HFFc6 (cell line): ENCODE results near the gene FABP6. TPM values are rescaled to one million over a fixed set of nuclear protein-coding genes. Genes with fewer than 3 reads are reported as not detected.

Source experiments
- DNase-seq: peaks from one replicate; pipeline ENCODE4 v3.0.0-alpha.2; 2018
- H3K27ac Mint-ChIP-seq: 2 replicates; pipeline ENCODE4 v1.8.0; 2020; ENCODE audit warnings: mild to moderate bottlenecking, mixed read lengths
- H3K27me3 Mint-ChIP-seq: 2 replicates; pipeline ENCODE4 v1.8.0; 2021; ENCODE audit warnings: mild to moderate bottlenecking, moderate library complexity, mixed read lengths; ENCODE audit not compliant: insufficient read depth
- H3K36me3 Mint-ChIP-seq: 2 replicates; pipeline ENCODE4 v1.8.0; 2021; ENCODE audit warnings: low read depth, mixed read lengths
- H3K4me1 Mint-ChIP-seq: 2 replicates; pipeline ENCODE4 v1.8.0; 2020; ENCODE audit warnings: low read depth, mixed read lengths
- H3K4me3 Mint-ChIP-seq: 2 replicates; pipeline ENCODE4 v1.8.0; 2020; ENCODE audit warnings: mild to moderate bottlenecking, moderate library complexity, mixed read lengths
- H3K9me3 Mint-ChIP-seq: 2 replicates; pipeline ENCODE4 v1.8.0; 2020; ENCODE audit warnings: mild to moderate bottlenecking, mixed read lengths
- CTCF ChIP-seq: fragments of 200-600 bp; sonication (generic); IDR thresholded peaks from 2 replicates; pipeline ENCODE4 v1.5.0; 2021; ENCODE audit warnings: antibody characterized with exemption, mild to moderate bottlenecking
- long read RNA-seq: library from polyadenylated mRNA; unstranded; transcript quantifications from one replicate; pipeline ENCODE4 v2.0.0, GENCODE V29; 2019
- total RNA-seq, 6 experiments: library from RNA; stranded (reverse); fragmentation: NEBNext Ultra II Directional; extraction: Animal tissue kit (Norgen Biotek cat#: 25700); gene quantifications; 2 replicates in 1 of 6; 3 replicates in 5 of 6; pipeline ENCODE4 v1.2.3, GENCODE V29; 2021

The FABP6 gene, protein sequence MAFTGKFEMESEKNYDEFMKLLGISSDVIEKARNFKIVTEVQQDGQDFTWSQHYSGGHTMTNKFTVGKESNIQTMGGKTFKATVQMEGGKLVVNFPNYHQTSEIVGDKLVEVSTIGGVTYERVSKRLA
- total RNA-seq = not detected
- long read RNA-seq = 0 reads

DNA sequence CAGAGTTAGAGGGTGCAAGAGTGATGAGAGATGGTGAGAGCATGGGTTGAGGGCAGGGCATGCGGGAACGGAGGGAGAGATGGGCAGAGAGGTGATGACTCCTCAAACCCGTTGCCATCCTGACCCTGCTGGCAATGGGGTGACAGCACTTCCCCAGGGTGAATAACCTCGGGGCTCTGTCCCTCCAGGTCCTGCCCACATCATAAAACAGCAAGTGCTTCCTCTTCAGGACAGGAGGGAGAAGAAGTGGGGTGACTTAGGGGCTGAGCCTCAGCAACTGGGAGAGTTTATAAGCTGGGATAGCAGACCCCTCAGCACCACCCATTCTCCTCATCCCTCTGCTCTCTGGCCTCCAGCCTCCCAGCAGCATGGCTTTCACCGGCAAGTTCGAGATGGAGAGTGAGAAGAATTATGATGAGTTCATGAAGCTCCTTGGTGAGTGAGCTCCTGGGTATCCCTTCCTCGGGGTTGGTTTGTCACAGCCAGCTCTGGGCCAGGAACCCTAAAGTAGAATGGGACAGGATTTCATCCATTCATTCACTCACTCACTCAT, at the start of gene FABP6:
TSS of gene FABP6 (plus strand) at position 317 of the 553 bp plus-strand sequence. CDS start at position 369, 52 bp downstream.
- no peaks in the 10 kb centered on the region for H3K9me3 Mint-ChIP-seq
- no peak for TF ChIP-seq CTCF
- no peak within 1 kb of the TSS for H3K27ac Mint-ChIP-seq
- H3K4me3 Mint-ChIP-seq = no peak within 1 kb of the TSS
- no peaks in the 10 kb centered on the region for H3K36me3 Mint-ChIP-seq
- DNase-seq = no peak
- peaks cover 8% of the 10 kb centered on the region for H3K27me3 Mint-ChIP-seq
- H3K4me1 Mint-ChIP-seq = no peaks in the 10 kb centered on the region

- no peaks in the 10 kb centered on the region; the same call in 1 of the 2 replicates for H3K9me3 Mint-ChIP-seq
- H3K27ac Mint-ChIP-seq = no peak overlapping the region
- no peaks in the 10 kb centered on the region; the same call in none of the 2 replicates for H3K27me3 Mint-ChIP-seq
- no peak for TF ChIP-seq CTCF
- no peak overlapping the region for H3K4me3 Mint-ChIP-seq
- H3K36me3 Mint-ChIP-seq = peaks cover 5% of the 10 kb centered on the region; the same call in 1 of the 2 replicates
- no peak for DNase-seq
- H3K4me1 Mint-ChIP-seq = peaks cover 32% of the 10 kb centered on the region
Observed at GRCh38 chr5:160180931-160181330, 48.4 kb upstream of the FABP6 start.

DNA sequence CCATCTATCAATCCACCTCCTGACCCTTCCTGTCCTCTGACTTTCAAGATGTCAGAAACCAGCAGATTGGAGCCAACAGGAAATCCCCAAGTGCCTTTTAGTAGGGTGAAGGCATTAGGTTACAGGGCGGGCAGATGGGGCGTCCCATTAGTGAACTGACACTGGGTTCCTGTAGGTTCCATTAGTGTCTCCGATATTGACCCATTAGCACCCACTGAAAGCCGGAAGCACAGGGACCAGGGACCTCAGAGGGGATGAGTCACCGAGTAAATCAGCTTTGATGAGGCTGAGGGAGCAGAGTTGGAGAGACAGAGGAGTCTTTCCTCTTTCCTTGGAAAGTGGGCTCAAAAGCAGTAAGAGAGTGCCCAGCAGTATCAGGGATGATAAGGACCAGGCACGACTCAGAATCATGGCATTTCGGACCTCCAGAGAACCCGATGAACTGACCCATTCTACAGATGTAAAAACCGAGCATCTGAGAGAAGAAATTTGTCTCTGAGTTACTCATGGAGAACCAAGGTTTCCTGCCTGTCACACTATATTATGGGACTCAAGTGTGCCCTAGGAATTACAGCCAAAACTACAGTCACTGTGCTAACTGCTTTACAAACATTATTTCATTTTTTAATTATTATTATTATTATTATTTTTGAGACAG, 47.2 kb upstream of the FABP6 start:
- Mint-ChIP-seq H3K36me3 (peaks cover 12% of the 10 kb centered on the region), H3K4me1 (peaks cover 37% of the 10 kb centered on the region), H3K4me3 (no peak overlapping the region), H3K27ac (peak overlapping the region; percentile 7; the same call in 1 of the 2 replicates), H3K27me3 (no peaks in the 10 kb centered on the region; the same call in none of the 2 replicates), H3K9me3 (peaks cover 7% of the 10 kb centered on the region)
- DNase-seq = no peak
- no peak for TF ChIP-seq CTCF

DNA sequence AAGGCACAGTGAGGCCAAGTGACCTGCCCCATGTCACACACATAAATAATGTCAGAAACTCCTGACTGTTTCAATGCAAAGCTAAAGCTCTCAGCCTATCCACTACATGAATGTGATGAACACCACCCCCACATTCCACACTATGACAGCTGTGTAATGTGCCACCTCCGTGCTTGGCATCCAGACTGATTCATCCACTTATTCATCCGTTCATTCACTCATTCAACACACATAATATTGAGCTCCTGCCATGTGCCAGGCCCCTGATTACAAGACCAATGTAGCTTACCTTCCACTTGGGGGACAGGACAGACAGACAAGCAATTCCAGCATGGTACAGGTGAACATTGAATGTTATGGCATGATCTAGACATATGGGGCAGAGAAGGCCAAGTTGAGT, 46.2 kb upstream of the FABP6 start:
- DNase-seq = no peak
- no peak overlapping the region for H3K27ac Mint-ChIP-seq
- no peaks in the 10 kb centered on the region; the same call in none of the 2 replicates for H3K27me3 Mint-ChIP-seq
- H3K9me3 Mint-ChIP-seq = peaks cover 7% of the 10 kb centered on the region
- TF ChIP-seq CTCF = no peak
- no peak overlapping the region for H3K4me3 Mint-ChIP-seq
- H3K4me1 Mint-ChIP-seq = peaks cover 41% of the 10 kb centered on the region
- peaks cover 12% of the 10 kb centered on the region for H3K36me3 Mint-ChIP-seq

DNA sequence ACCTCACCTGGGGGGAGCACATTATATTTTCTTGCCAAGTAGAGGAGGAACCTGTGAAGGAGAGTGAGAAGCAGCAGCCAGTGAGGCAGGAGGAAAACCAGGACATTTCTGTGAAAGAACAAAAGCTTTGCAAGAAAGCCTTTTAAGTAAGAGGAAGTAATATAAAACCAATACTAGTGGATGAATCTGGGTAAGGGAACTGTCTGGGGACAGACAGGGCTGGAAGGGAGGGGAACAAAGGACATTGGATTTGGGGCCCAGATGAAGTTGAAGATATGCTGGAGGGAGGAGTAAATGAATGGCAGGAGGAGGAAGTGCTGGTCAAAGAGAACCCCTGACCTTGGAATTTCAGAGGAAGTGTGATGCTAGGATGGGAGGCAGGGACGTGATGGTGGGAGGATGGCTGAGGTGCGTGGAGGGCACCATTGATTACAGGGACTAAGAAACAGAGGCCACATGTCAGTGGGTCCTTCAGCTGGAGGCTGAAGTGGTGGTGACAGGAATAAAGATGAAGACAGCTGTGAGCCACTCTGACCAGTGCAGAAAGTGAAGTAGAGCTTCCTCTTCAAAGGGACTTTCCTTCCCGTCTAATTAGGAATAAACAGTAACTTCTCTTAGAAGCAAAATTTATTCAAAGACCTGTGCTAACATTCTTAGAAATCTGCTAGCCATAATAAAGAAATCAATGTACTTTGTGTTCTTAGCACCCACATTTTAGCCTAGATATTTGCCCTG, 43.5 kb upstream of the FABP6 start:
- no peak for DNase-seq
- no peak overlapping the region for H3K4me3 Mint-ChIP-seq
- H3K4me1 Mint-ChIP-seq = peaks cover 43% of the 10 kb centered on the region
- no peak for TF ChIP-seq CTCF
- peaks cover 12% of the 10 kb centered on the region for H3K36me3 Mint-ChIP-seq
- no peak overlapping the region for H3K27ac Mint-ChIP-seq
- peaks cover 7% of the 10 kb centered on the region for H3K9me3 Mint-ChIP-seq
- no peaks in the 10 kb centered on the region for H3K27me3 Mint-ChIP-seq
